GM10266 (cell line): ENCODE measurements around the gene COMMD1.
"Not testable (repeated sequence)": the region's sequence is repeated elsewhere in the genome, so short reads cannot be mapped to it uniquely, and the experiment has no call there.

ENCODE experiments used
- DNase-seq: peaks from one replicate; pipeline ENCODE4 v3.0.0; 2012; ENCODE audit errors: extremely low spot score
- CTCF ChIP-seq: IDR thresholded peaks from 2 replicates; pipeline ENCODE4 v1.5.1; 2012; ENCODE audit warnings: mild to moderate bottlenecking, low read depth; ENCODE audit not compliant: control insufficient read depth, insufficient read depth; ENCODE audit errors: missing control alignments

Gene COMMD1

GRCh38 chr2:62034715-62035114 lies 129.2 kb downstream of the COMMD1 start:
- no peak for DNase-seq
- TF ChIP-seq CTCF, result no peak

- DNase-seq, result no peak
- no peak for TF ChIP-seq CTCF
Measured at GRCh38 chr2:62036229-62036628, 130.8 kb downstream of the COMMD1 start.

GRCh38 chr2:62036761-62037250 lies 131.3 kb downstream of the COMMD1 start:
- no peak for DNase-seq
- no peak for TF ChIP-seq CTCF

GRCh38 chr2:62038975-62039771 lies 133.7 kb downstream of the COMMD1 start:
- DNase-seq, result peak; percentile 89
- no peak for TF ChIP-seq CTCF

- DNase-seq, result no peak
- no peak for TF ChIP-seq CTCF
Measured at GRCh38 chr2:62040926-62041325, 135.5 kb downstream of the COMMD1 start.

GRCh38 chr2:62041701-62042385 lies 136.4 kb downstream of the COMMD1 start:
- DNase-seq, result not testable (repeated sequence)

- TF ChIP-seq CTCF, result no peak
Measured at GRCh38 chr2:62042400-62042799, 136.9 kb downstream of the COMMD1 start.

More at GRCh38 chr2:62042400-62042799, 136.9 kb downstream of the COMMD1 start:
- no peak for DNase-seq
